Keratinocyte (primary cell): Measurements from ENCODE around the gene BLOC1S4.

Experiments
- CTCF ChIP-seq, 3 experiments: IDR thresholded peaks in 1 of 3; conservative IDR thresholded peaks in 1 of 3; optimal IDR thresholded peaks in 1 of 3; 2 replicates in 2 of 3; 3 replicates in 1 of 3; pipeline versions ENCODE3 to v1.5.1; 2011; ENCODE audit warnings: low read length in 3 of 3, mild to moderate bottlenecking in 3 of 3, moderate library complexity in 2 of 3, control low read depth in 1 of 3, inconsistent platforms in 1 of 3; ENCODE audit not compliant: insufficient read depth in 2 of 3; ENCODE audit errors: extremely low read depth in 1 of 3
- EZH2 ChIP-seq: IDR thresholded peaks from one replicate; pipeline ENCODE4 v1.6.1; 2012; ENCODE audit warnings: inconsistent platforms, mild to moderate bottlenecking, low read length, moderate library complexity

GRCh38 chr4:6672131-6672530, 43.8 kb upstream of the BLOC1S4 start:
- TF ChIP-seq CTCF (optimal IDR thresholded peaks at IDR 0.05 in 1 of 3, IDR thresholded peaks at IDR 0.05 in 1 of 3, conservative IDR thresholded peaks at IDR 0.05 in 1 of 3; ENCODE audit: extremely low read depth in 1 of 3, insufficient read depth in 2 of 3, low read length in 3 of 3) (no peak), EZH2 (no peak)
